ENCODE measurements around the gene FREM3. TPM values are rescaled to one million over a fixed set of nuclear protein-coding genes. Genes with fewer than 3 reads are reported as not detected.

The FREM3 gene
- total and polyA plus RNA-seq, 2 donors (not counting 1 experiment from before 2014, with no cell fraction given): not detected

DNA sequence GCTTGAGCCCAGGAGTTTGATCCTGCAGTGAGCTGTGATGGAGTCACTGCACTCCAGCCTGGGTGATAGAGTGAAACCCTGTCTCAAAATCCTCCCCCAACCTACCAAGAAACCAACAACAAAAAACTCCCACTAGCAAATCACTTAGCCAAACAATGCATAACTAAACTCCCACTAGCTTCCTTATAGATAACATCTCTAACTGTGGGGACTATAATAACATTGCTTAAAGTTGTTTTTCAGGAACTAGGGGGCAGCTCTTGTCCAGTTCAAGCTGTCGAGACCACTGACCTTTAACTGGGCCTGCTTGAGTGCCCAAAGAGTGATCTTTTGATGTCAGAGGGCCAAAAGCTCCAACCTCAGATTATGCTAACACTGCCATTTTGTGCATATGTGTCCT, 81.7 kb downstream of the FREM3 start:
- Histone ChIP-seq H3K9ac (ENCODE audit: insufficient read depth, low read length) (no peak overlapping the region), H2AFZ (ENCODE audit: low read length) (no peak overlapping the region), H3K36me3 (ENCODE audit: control insufficient read depth, insufficient read depth, low read length) (no peaks in the 10 kb centered on the region), H3K4me1 (ENCODE audit: control insufficient read depth, extremely low read depth, insufficient read depth, low read length) (no peaks in the 10 kb centered on the region), H3K27me3 (ENCODE audit: control insufficient read depth, insufficient read depth, low read length) (no peaks in the 10 kb centered on the region), H3K4me2 (ENCODE audit: extremely low read depth, insufficient read depth, low read length) (no peak overlapping the region), H4K20me1 (ENCODE audit: control insufficient read depth, extremely low read depth, insufficient read depth, low read length) (no peaks in the 10 kb centered on the region), H3K27ac (ENCODE audit: insufficient read depth, low read length) (no peak overlapping the region), H3K9me3 (ENCODE audit: control insufficient read depth, insufficient read depth, low read depth, low read length) (no peaks in the 10 kb centered on the region), H3K79me2 (ENCODE audit: control insufficient read depth, insufficient read depth, low read length) (no peaks in the 10 kb centered on the region), H3K4me3 (replicated peaks in 1 of 4; ENCODE audit: control extremely low read depth in 1 of 4, insufficient read depth in 1 of 4, low read depth in 3 of 4, low read length in 4 of 4) (no peak overlapping the region)
- TF ChIP-seq, protein P1, sequence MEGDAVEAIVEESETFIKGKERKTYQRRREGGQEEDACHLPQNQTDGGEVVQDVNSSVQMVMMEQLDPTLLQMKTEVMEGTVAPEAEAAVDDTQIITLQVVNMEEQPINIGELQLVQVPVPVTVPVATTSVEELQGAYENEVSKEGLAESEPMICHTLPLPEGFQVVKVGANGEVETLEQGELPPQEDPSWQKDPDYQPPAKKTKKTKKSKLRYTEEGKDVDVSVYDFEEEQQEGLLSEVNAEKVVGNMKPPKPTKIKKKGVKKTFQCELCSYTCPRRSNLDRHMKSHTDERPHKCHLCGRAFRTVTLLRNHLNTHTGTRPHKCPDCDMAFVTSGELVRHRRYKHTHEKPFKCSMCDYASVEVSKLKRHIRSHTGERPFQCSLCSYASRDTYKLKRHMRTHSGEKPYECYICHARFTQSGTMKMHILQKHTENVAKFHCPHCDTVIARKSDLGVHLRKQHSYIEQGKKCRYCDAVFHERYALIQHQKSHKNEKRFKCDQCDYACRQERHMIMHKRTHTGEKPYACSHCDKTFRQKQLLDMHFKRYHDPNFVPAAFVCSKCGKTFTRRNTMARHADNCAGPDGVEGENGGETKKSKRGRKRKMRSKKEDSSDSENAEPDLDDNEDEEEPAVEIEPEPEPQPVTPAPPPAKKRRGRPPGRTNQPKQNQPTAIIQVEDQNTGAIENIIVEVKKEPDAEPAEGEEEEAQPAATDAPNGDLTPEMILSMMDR (conservative IDR thresholded peaks at IDR 0.05 in 1 of 2, IDR thresholded peaks at IDR 0.05 in 1 of 2; ENCODE audit: low read depth in 1 of 2, low read length in 2 of 2): no peak
- no peak for TF ChIP-seq EZH2 (IDR thresholded peaks at IDR 0.05; ENCODE audit: low read length, missing control alignments)
- DNase-seq (ENCODE audit: low read depth in 2 of 2): no peak

DNA sequence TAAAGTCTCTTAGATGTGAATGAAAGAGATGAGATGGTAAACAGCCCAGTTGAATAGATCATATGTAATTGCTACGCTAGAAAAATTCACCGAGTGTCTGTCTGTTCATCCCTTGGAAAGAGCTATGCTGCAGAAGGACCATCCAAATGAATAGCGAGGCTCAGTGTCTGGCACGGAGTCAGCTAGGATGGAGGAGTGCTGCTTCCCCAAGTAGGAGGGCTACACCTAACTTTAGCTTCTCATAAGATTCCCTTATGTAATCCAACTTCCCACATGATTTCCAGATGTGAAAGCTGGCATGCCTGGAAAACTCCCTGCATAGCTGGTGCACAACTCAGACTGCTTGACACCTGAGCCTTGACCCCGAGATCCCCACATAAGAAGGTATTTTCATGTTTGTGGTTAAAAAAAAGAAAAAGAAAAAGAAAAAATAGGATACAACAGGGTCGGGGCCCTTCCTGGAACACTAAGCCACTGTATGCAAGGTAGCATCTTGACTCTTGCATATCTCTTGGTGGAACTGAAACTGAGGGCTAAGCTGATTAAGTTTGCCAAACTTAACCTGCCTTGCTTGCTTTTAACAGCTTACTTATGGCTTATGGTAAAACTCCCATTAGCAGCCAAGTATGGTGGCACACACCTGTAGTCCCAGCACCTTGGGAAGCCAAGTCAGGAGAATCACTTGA, 82.3 kb downstream of the FREM3 start:
- peak in 1 of 2 donors; percentile 79 for DNase-seq (ENCODE audit: low read depth in 2 of 2)
- TF ChIP-seq, protein P1 (conservative IDR thresholded peaks at IDR 0.05 in 1 of 2, IDR thresholded peaks at IDR 0.05 in 1 of 2; ENCODE audit: low read depth in 1 of 2, low read length in 2 of 2): no peak
- no peak for TF ChIP-seq EZH2 (IDR thresholded peaks at IDR 0.05; ENCODE audit: low read length, missing control alignments)
- no peak overlapping the region for H2AFZ ChIP-seq (ENCODE audit: low read length)
- no peaks in the 10 kb centered on the region for H3K9me3 ChIP-seq (ENCODE audit: control insufficient read depth, insufficient read depth, low read depth, low read length)
- no peak overlapping the region for H3K27ac ChIP-seq (ENCODE audit: insufficient read depth, low read length)
- no peak overlapping the region for H3K4me2 ChIP-seq (ENCODE audit: extremely low read depth, insufficient read depth, low read length)
- H3K79me2 ChIP-seq (ENCODE audit: control insufficient read depth, insufficient read depth, low read length): no peaks in the 10 kb centered on the region
- H3K27me3 ChIP-seq (ENCODE audit: control insufficient read depth, insufficient read depth, low read length): no peaks in the 10 kb centered on the region
- H3K4me3 ChIP-seq (replicated peaks in 1 of 4; ENCODE audit: control extremely low read depth in 1 of 4, insufficient read depth in 1 of 4, low read depth in 3 of 4, low read length in 4 of 4): no peak overlapping the region
- no peak overlapping the region for H3K9ac ChIP-seq (ENCODE audit: insufficient read depth, low read length)
- H3K36me3 ChIP-seq (ENCODE audit: control insufficient read depth, insufficient read depth, low read length): no peaks in the 10 kb centered on the region
- no peaks in the 10 kb centered on the region for H4K20me1 ChIP-seq (ENCODE audit: control insufficient read depth, extremely low read depth, insufficient read depth, low read length)
- no peaks in the 10 kb centered on the region for H3K4me1 ChIP-seq (ENCODE audit: control insufficient read depth, extremely low read depth, insufficient read depth, low read length)

DNA sequence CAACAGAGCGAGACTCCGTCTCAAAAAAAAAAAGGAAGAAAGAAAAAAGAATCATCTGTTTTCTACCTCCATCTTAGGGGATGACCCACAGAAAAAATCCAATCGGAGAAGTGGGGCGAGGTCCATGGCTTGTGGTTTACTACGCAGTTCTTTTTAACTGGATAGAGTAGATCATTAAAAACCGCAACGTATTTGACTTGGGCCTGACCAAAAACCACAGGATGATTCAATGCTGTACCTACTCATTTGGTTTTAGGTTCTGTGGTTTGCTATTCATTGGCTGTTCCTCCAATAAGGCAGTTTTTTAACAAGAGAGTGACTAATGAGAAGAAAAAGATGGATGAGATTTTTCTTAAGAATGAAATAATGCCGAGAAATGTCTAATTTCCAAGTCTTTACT, 83.7 kb downstream of the FREM3 start:
- H4K20me1 ChIP-seq (ENCODE audit: control insufficient read depth, extremely low read depth, insufficient read depth, low read length): no peaks in the 10 kb centered on the region
- no peak overlapping the region for H2AFZ ChIP-seq (ENCODE audit: low read length)
- no peaks in the 10 kb centered on the region for H3K27me3 ChIP-seq (ENCODE audit: control insufficient read depth, insufficient read depth, low read length)
- no peak overlapping the region for H3K4me2 ChIP-seq (ENCODE audit: extremely low read depth, insufficient read depth, low read length)
- no peak overlapping the region for H3K4me3 ChIP-seq (replicated peaks in 1 of 4; ENCODE audit: control extremely low read depth in 1 of 4, insufficient read depth in 1 of 4, low read depth in 3 of 4, low read length in 4 of 4)
- TF ChIP-seq EZH2 (IDR thresholded peaks at IDR 0.05; ENCODE audit: low read length, missing control alignments): no peak
- TF ChIP-seq, protein P1 (conservative IDR thresholded peaks at IDR 0.05 in 1 of 2, IDR thresholded peaks at IDR 0.05 in 1 of 2; ENCODE audit: low read depth in 1 of 2, low read length in 2 of 2): no peak
- H3K27ac ChIP-seq (ENCODE audit: insufficient read depth, low read length): no peak overlapping the region
- no peaks in the 10 kb centered on the region for H3K36me3 ChIP-seq (ENCODE audit: control insufficient read depth, insufficient read depth, low read length)
- H3K79me2 ChIP-seq (ENCODE audit: control insufficient read depth, insufficient read depth, low read length): no peaks in the 10 kb centered on the region
- peak; percentile 51 to 95 for DNase-seq (ENCODE audit: low read depth in 2 of 2)
- no peak overlapping the region for H3K9ac ChIP-seq (ENCODE audit: insufficient read depth, low read length)
- no peaks in the 10 kb centered on the region for H3K4me1 ChIP-seq (ENCODE audit: control insufficient read depth, extremely low read depth, insufficient read depth, low read length)
- H3K9me3 ChIP-seq (ENCODE audit: control insufficient read depth, insufficient read depth, low read depth, low read length): no peaks in the 10 kb centered on the region
